HG03565 (cell line): ENCODE data around the gene RHBDD3.
A peak's percentile ranks its signal among the peaks of the same experiment; 100 is the strongest.

Source experiments
- ATAC-seq: cut with Tn5 transposase; IDR thresholded peaks from one replicate; pipeline ENCODE4 v1.9.1; 2021; ENCODE audit warnings: mild to moderate bottlenecking, moderate library complexity; ENCODE audit not compliant: unreplicated experiment

RHBDD3 gene

DNA sequence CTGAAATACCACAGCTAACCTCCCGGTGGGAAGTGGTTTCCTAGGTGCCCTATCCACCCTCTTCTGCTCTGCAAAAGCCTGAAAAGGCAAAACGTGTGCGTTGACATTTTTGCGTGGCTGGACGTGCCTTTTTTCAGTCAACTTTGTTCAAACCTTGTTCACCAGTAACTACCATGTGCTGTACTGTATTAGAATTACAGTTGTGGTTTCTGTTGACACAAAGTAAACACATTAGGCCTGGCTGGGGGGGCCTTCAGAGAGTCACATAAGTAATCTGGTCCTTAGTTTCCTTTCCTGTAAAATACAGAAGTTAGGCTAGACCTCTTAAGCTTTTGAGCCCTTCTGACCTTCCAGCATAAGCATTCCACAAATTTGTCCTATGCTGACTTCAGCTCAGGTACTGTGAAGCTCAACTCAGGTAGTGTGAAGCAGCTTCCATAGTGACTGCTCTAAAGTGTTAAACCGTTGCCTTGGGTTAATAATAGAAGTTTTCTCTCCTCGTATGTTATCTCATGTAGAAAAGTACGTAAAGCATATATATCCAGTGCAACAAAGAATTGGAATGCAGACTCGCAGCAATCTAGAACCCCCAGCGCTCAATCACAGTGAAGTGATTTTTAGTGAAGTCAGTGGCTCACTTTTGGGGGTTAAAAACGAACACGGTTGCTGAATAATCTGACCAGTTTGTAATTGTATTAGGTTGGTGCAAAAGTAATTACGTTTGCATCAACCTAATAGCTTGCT, 2.1 kb upstream of the RHBDD3 start:
- ATAC-seq: no peak

- ATAC-seq: no peak
Measured at GRCh38 chr22:29269230-29269604, 1.4 kb upstream of the RHBDD3 start.

DNA sequence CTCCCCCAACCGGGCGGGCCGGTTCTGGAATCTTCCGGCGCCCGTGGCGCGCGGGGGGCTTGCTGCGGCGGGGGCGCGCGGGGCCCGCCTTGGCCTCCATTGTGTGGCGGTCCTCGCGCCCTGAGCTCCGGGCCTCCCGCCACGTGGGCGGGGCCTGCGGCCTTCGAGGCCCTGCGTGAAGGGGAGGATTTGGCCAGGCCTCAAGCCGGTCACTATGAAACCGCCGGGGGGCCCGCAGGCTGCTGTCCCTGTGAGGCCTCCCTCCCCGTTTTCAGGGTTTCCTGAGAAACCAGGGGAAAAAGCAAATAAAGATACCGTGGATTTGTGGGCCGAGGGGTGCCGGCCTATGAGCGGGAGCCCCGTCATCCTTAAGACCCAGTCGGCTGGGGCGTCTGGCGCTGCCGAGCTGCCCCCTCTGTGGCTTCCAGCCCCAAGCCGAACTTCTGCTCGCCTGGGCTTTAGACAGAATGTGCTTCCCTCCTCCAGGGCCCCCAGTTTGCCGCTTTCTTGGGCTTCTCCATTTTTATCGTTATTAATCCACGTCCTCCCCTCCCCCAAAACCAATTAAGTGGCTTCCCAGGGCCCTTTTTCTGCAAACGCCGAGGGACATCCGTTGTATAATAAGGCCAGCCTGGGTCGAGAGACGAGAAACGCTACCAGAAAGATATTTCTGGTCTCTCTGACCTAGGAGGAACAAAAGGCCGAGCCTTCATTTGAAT, 889 bp upstream of the RHBDD3 start:
- peak; percentile 14 for ATAC-seq

DNA sequence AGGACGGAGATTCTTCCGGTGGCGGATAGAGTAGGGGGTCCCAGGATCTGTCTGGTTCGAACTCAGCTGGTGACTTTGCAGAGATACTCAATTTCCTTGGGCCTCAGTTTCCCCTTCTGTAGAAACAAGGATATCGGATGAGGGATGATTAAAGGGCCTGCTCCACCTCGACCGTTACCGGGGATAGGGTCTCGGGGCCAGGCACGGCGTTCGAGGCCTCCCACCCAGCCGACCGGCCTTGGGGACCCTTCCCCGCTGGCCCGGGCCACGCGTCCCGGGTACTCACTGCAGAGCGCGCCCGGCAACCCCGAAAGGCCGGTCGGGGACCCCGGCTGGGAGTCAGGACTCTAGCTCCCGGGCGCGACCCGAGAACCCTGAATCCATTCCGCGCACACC, 321 bp downstream of the RHBDD3 start:
- ATAC-seq: no peak

GRCh38 chr22:29266564-29267461, 968 bp downstream of the RHBDD3 start:
- ATAC-seq: no peak

DNA sequence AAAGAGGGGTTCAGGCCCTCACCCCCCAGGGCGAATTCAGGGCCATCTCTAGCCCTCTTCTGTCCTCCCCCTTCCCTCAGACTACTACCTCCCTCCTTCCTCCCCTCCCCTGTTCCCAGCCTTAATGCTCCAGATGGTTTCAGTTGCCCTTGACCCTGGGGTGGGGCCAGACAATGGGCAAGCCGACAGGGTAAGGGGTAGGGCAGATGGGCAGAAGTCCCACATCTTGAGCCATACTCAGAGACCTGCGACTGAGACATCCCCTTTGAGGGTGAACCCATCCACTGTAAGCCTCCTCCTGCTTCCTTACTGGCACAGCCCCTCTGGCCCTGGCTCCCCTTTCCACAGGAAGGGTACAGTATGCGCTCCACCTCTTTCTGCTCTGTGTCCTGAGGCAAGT, 1.9 kb downstream of the RHBDD3 start:
- ATAC-seq: no peak

GRCh38 chr22:29265305-29265704, 2.5 kb downstream of the RHBDD3 start:
- ATAC-seq: no peak

- no peak for ATAC-seq
Measured at GRCh38 chr22:29263791-29264276, 3.9 kb downstream of the RHBDD3 start.

DNA sequence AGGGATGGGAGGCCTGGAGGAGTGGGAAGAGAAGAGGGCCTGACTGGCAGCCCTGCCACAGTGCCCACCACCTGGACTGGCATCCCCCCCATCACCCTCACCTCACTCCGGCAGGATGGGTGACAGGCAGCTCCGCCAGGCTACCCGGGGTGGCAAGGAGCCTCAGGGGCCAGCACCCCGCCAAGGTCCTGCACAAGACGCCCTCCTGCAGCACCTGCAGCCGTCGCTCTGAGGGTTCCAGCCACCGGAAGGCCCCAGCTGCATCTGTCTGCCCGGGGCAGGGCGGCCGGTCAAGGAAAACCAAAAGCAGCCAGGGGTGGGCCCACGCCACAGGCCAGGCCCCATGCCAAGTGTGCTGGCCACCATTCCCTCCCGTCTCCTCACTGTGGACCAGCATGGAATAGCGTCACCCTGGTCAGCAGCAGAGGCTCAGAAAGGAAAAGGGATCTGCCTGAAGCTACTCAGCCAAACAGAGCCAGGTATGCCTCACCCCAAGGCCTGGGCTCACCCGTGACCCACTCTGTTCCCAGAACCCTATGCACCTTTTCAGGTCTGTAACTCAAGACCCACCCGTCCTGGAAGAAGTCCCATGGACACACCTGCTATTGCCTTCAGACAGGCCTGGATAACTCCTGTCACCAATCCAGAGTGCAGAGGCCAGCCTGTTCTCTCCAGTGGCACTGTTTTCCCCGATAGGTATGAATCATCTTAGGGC, 7.0 kb downstream of the RHBDD3 start:
- ATAC-seq: no peak

DNA sequence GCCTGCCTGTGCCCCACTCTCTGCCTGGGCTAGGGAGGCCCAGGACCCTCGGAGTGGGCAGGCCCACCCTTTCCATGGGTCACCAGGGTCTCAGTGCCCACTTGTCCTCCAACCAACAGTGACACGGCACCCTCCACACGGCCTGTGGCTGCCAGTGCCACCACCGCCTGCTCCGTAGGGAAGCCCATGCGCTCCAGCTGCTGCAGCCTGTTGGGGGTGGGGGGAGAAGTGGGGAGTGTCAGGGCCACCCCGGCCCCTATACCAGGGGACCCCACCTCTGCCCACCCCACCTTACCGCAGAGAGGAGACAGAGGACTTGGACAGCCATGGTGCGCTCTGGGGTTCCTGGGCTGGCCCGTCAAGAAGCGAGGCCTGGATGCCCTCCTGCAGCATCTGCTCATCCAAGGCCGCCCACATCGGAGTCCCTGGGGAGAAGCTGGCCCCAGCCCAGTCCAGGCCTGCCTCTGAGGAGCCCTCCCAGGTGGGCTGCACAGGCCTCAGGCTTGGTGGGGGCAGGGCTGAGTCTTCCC, 7.7 kb downstream of the RHBDD3 start:
- no peak for ATAC-seq

- no peak for ATAC-seq
Measured at GRCh38 chr22:29259253-29259899, 8.4 kb downstream of the RHBDD3 start.

GRCh38 chr22:29258407-29259252, 9.2 kb downstream of the RHBDD3 start:
- ATAC-seq: no peak

- no peak for ATAC-seq
Measured at GRCh38 chr22:29257751-29258181, 10.0 kb downstream of the RHBDD3 start.

DNA sequence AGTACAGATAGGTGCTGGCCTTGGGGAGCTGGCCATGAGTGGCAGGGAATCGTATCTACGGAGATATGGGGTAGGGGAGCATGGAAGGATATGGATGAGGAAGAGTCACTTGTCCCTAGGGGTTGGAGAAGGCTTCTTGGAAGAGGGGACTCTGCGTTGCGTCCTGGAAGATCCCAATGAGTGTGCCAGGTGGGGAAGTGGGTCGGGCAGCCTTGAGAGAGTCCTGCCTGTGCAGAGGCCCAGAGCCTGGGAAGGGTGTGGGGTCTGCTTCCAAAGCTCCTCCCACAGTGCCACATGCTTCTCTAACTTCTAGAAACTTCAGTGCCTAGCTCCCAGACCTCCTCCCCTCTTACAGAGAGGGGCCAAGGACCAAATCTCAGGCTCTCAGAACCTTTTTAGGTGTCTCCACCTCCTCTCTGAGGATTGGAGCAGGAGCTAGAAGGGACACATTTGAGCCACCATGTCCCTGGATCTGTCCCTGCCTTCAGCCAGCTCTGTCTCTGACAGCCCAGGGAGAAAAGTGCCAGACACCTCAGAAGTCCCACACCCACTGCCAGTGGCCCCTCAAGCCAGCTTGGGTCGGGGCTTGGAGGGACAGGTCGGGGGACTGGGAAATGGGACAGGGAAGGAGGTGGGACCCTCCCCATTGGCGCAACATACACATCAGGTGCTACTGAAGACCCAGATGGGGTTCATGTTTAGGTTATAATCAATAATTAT, 11.0 kb downstream of the RHBDD3 start:
- no peak for ATAC-seq

- ATAC-seq: no peak
Measured at GRCh38 chr22:29255064-29255621, 12.6 kb downstream of the RHBDD3 start.

DNA sequence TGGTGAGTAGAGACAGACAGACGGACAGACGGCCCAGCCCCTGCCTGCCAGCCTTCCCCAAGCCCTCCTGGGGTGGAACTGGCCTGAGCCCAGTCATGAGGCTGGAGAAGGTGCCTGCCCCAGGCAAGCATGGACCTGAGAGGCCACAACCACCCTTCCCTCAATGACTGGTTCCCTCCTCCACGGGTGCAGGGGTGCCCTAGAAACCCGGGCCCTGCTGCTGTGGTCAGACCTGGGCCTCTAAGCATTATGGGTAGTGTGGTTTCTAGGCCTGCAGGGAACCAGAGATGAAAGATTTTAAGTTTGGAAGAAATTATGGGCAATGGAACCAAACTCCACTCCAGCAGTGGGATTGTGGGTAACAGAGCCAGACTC, 13.5 kb downstream of the RHBDD3 start:
- no peak for ATAC-seq

- no peak for ATAC-seq
Measured at GRCh38 chr22:29253561-29254285, 14.1 kb downstream of the RHBDD3 start.
